GM23248 (cell line): ENCODE results near the gene XRCC2.

Experiments used
- EZH2 ChIP-seq: fragments of 200-600 bp; sonication (generic); IDR thresholded peaks from 2 replicates; pipeline ENCODE4 v1.6.1; 2018; ENCODE audit warnings: antibody characterized with exemption, mild to moderate bottlenecking; ENCODE audit not compliant: insufficient read depth, poor library complexity, severe bottlenecking
- EZH2phosphoT487 ChIP-seq: fragments of 200-600 bp; sonication (generic); IDR thresholded peaks from 2 replicates; pipeline ENCODE4 v1.6.1; 2018; ENCODE audit warnings: antibody characterized with exemption, moderate library complexity, mild to moderate bottlenecking, low read depth; ENCODE audit not compliant: insufficient read depth

DNA sequence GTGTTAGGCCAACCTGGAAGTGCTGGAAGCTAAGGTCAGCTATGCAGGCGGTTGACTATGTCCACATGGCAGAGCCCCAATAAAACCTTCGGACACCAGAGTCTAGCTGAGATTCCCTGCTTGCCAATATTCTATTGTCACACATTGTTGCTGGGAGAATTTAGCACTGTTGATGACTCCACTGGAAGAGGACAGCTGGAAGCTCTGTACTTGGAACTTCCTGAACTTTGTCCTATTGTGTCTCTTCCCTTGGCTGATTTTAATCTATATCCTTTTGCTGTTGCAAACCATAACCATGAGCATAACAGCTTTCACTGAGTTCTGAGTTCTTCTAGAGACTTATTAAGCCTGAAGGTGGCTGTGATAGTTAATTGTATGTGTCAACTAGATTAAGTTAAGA is 12.0 kb downstream of the XRCC2 start:
- TF ChIP-seq EZH2phosphoT487, result no peak
- TF ChIP-seq EZH2, result no peak
